ENCODE data around the gene UBLCP1. TPM values are rescaled to one million over a fixed set of nuclear protein-coding genes. Genes with fewer than 3 reads are reported as not detected.
"Not testable (repeated sequence)": the region's sequence is repeated elsewhere in the genome, so short reads cannot be mapped to it uniquely, and the experiment has no call there.

Gene UBLCP1
- total and polyA plus RNA-seq, 8 donors: 6.2 to 11.7 (median 10.5) TPM

GRCh38 chr5:159258361-159258760 is 4.7 kb upstream of the UBLCP1 start:
- no peak for FAIRE-seq
- TF ChIP-seq CTCF (IDR thresholded peaks at IDR 0.05): no peak
- intact Hi-C loops (cut with DNase I): no loop called here

GRCh38 chr5:159260212-159260611 is 2.9 kb upstream of the UBLCP1 start:
- not testable (repeated sequence) for H3K27me3 ChIP-seq
- WGBS, 2 donors: 54 to 65% methylated on average over 4 of the region's 4 CpGs

More at GRCh38 chr5:159258361-159258760, 4.7 kb upstream of the UBLCP1 start:
- Histone ChIP-seq H3K27ac (no peak overlapping the region), H3K36me3 (no peaks in the 10 kb centered on the region), H3K4me3 (no peak overlapping the region), H3K27me3 (peaks cover 0 to 12% (median 0%) of the 10 kb centered on the region in 4 donors), H3K4me1 (peaks cover 0 to 4% (median 0%) of the 10 kb centered on the region in 3 donors), H3K9me3 (no peaks in the 10 kb centered on the region)
- DNase-seq (no peak), ATAC-seq (no peak)
- WGBS, 2 donors: 89 to 93% methylated on average over 2 of the region's 2 CpGs

GRCh38 chr5:159262472-159262858 is 625 bp upstream of the UBLCP1 start:
- intact Hi-C loops (cut with DNase I): no loop called here
- no peak for TF ChIP-seq CTCF (IDR thresholded peaks at IDR 0.05)
- 10 to 18% methylated on average over 10 of the region's 10 CpGs for WGBS, 2 donors
- H3K4me1 ChIP-seq: peaks cover 0 to 12% (median 4%) of the 10 kb centered on the region in 3 donors
- DNase-seq: peak in 1 of 6 donors; percentile 7
- H3K27me3 ChIP-seq: peaks cover 0 to 6% (median 0%) of the 10 kb centered on the region in 4 donors
- peak; percentile 16 to 30 (median 24) for ATAC-seq
- H3K27ac ChIP-seq: peak overlapping the region; percentile 69 to 87 (median 82)
- H3K36me3 ChIP-seq: no peaks in the 10 kb centered on the region
- no peak for FAIRE-seq
- no peaks in the 10 kb centered on the region for H3K9me3 ChIP-seq
- peak overlapping the region; percentile 66 to 97 (median 95) for H3K4me3 ChIP-seq

More at GRCh38 chr5:159260212-159260611, 2.9 kb upstream of the UBLCP1 start:
- H3K4me1 ChIP-seq: peaks cover 0 to 12% (median 4%) of the 10 kb centered on the region in 3 donors
- ATAC-seq; H3K4me3 ChIP-seq; intact Hi-C loops (cut with DNase I); DNase-seq; H3K27ac ChIP-seq; FAIRE-seq; H3K36me3 ChIP-seq; H3K9me3 ChIP-seq: not testable (repeated sequence)

GRCh38 chr5:159263569-159263905 is 447 bp downstream of the UBLCP1 start:
- no peaks in the 10 kb centered on the region for H3K36me3 ChIP-seq
- no peak for FAIRE-seq
- H3K27me3 ChIP-seq: peaks cover 0 to 6% (median 0%) of the 10 kb centered on the region in 4 donors
- intact Hi-C loops (cut with DNase I): no loop called here
- peak overlapping the region; percentile 66 to 97 (median 95) for H3K4me3 ChIP-seq
- H3K27ac ChIP-seq: peak overlapping the region in 3 of 4 donors; percentile 69 to 87 (median 78)
- ATAC-seq: peak; percentile 14 to 35 (median 22)
- peaks cover 0 to 12% (median 4%) of the 10 kb centered on the region in 3 donors for H3K4me1 ChIP-seq
- no peak for DNase-seq
- 2% methylated on average over 10 of the region's 10 CpGs for WGBS, 2 donors
- no peak for TF ChIP-seq CTCF (IDR thresholded peaks at IDR 0.05)
- H3K9me3 ChIP-seq: no peaks in the 10 kb centered on the region

- 97 to 98% methylated on average over 2 of the region's 2 CpGs for WGBS, 2 donors
- DNase-seq; H3K36me3 ChIP-seq; FAIRE-seq; intact Hi-C loops (cut with DNase I); H3K27ac ChIP-seq; H3K9me3 ChIP-seq; H3K27me3 ChIP-seq; H3K4me3 ChIP-seq; ATAC-seq: not testable (repeated sequence)
- H3K4me1 ChIP-seq: peaks cover 0 to 12% (median 4%) of the 10 kb centered on the region in 3 donors
Observed at GRCh38 chr5:159266764-159267163, 3.7 kb downstream of the UBLCP1 start.

- intact Hi-C loops (cut with DNase I): no loop called here
- ATAC-seq: no peak
- DNase-seq: no peak
- no peak overlapping the region for H3K4me3 ChIP-seq
- H3K27ac ChIP-seq: no peak overlapping the region
- peaks cover 0 to 4% (median 0%) of the 10 kb centered on the region in 4 donors for H3K9me3 ChIP-seq
- peaks cover 0 to 8% (median 0%) of the 10 kb centered on the region in 3 donors for H3K36me3 ChIP-seq
- FAIRE-seq: no peak
- TF ChIP-seq CTCF (IDR thresholded peaks at IDR 0.05): no peak
- whole genome bisulfite sequencing, 2 donors: 72% methylated on average over 2 of the region's 2 CpGs
- peaks cover 0 to 2% (median 0%) of the 10 kb centered on the region in 3 donors for H3K4me1 ChIP-seq
- no peaks in the 10 kb centered on the region for H3K27me3 ChIP-seq
Observed at GRCh38 chr5:159269723-159270122, 6.6 kb downstream of the UBLCP1 start.
